ENCODE measurements around the gene TXNDC16.
"Not testable (repeated sequence)": the region's sequence is repeated elsewhere in the genome, so short reads cannot be mapped to it uniquely, and the experiment has no call there.

TXNDC16 gene

GRCh38 chr14:52472728-52473127 is 79.6 kb downstream of the TXNDC16 start:
- peaks cover 0 to 7% of the 10 kb centered on the region in 2 donors for H3K9me3 ChIP-seq (ENCODE audit: control insufficient read depth in 1 of 2, low read length in 2 of 2)
- H3K27ac ChIP-seq (ENCODE audit: low read length), result no peak overlapping the region
- no peak overlapping the region for H3K4me3 ChIP-seq (ENCODE audit: low read depth in 1 of 2, low read length in 2 of 2)
- H3K4me1 ChIP-seq (ENCODE audit: control insufficient read depth in 1 of 2, insufficient read depth in 2 of 2, low read length in 2 of 2), result no peaks in the 10 kb centered on the region
- H3K27me3 ChIP-seq (ENCODE audit: low read depth, low read length), result no peaks in the 10 kb centered on the region
- peaks cover 0 to 12% of the 10 kb centered on the region in 2 donors for H3K36me3 ChIP-seq (ENCODE audit: control insufficient read depth in 1 of 2, insufficient read depth in 2 of 2, low read length in 2 of 2)

GRCh38 chr14:52472251-52472650 is 80.1 kb downstream of the TXNDC16 start:
- not testable (repeated sequence) for H3K27me3 ChIP-seq (ENCODE audit: low read depth, low read length); H3K27ac ChIP-seq (ENCODE audit: low read length); H3K4me3 ChIP-seq (ENCODE audit: low read depth in 1 of 2, low read length in 2 of 2); H3K4me1 ChIP-seq (ENCODE audit: control insufficient read depth in 1 of 2, insufficient read depth in 2 of 2, low read length in 2 of 2); H3K9me3 ChIP-seq (ENCODE audit: control insufficient read depth in 1 of 2, low read length in 2 of 2)
- peaks cover 0 to 12% of the 10 kb centered on the region in 2 donors for H3K36me3 ChIP-seq (ENCODE audit: control insufficient read depth in 1 of 2, insufficient read depth in 2 of 2, low read length in 2 of 2)

DNA sequence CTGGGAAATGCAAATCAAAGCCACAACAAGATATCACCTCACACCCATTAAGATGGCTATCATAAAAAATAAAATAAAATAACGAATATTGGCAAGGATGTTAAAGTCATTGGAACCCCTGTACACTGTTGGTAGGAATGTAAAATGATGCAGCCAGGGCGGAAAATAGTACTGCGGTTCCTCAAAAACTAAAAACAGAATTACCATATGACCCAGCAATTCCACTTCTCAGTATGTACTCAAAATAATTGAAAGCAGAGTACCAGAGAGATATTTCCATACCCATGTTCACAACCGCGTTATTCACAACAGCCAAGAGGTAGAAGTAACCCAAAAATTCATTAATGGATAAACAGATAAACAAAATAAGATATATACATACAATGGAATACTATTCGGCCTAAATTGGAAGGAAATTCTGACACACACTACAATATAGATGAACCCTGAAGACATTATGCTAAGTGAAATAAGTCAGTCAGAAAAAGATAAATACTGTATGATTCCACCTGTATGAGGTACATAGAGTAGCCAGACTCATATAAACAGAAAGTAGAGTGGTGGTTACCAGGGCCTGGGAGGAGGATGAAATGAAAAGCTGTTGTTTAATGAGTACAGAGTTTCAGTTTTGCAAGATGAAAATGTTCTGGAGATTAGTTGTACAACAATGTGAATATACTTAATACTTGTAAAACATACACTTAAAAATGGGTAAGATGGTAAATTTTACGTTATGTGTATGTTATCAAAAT is 84.6 kb downstream of the TXNDC16 start:
- Histone ChIP-seq H3K27me3 (ENCODE audit: low read depth, low read length) (no peaks in the 10 kb centered on the region), H3K4me1 (ENCODE audit: control insufficient read depth in 1 of 2, insufficient read depth in 2 of 2, low read length in 2 of 2) (no peaks in the 10 kb centered on the region), H3K4me3 (ENCODE audit: low read depth in 1 of 2, low read length in 2 of 2) (no peak overlapping the region), H3K36me3 (ENCODE audit: control insufficient read depth in 1 of 2, insufficient read depth in 2 of 2, low read length in 2 of 2) (no peaks in the 10 kb centered on the region), H3K27ac (ENCODE audit: low read length) (no peak overlapping the region), H3K9me3 (ENCODE audit: control insufficient read depth in 1 of 2, low read length in 2 of 2) (no peaks in the 10 kb centered on the region)

DNA sequence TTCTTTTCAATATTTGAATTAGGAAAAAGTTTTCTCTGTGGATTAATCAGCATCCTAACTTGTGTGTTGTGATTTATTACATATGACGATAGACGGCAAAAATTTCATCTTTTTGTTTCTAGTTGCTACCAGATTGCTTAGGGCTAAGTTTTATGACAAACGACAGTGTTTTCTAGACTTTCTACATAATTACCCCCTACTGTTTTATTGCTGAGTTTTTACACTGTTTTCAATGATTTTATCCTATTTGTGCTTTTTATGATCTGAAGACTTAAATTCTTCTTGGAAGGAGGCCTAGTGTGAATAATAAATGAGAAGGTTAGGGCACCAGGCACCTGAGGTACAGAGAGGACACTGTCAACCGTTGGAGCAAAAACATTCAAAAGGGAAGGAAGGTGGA is 88.1 kb downstream of the TXNDC16 start:
- Histone ChIP-seq H3K27ac (ENCODE audit: low read length) (no peak overlapping the region), H3K4me3 (ENCODE audit: low read depth in 1 of 2, low read length in 2 of 2) (no peak overlapping the region), H3K36me3 (ENCODE audit: control insufficient read depth in 1 of 2, insufficient read depth in 2 of 2, low read length in 2 of 2) (peaks cover 0 to 6% of the 10 kb centered on the region in 2 donors), H3K9me3 (ENCODE audit: control insufficient read depth in 1 of 2, low read length in 2 of 2) (peaks cover 0 to 4% of the 10 kb centered on the region in 2 donors), H3K4me1 (ENCODE audit: control insufficient read depth in 1 of 2, insufficient read depth in 2 of 2, low read length in 2 of 2) (no peaks in the 10 kb centered on the region), H3K27me3 (ENCODE audit: low read depth, low read length) (no peaks in the 10 kb centered on the region)

DNA sequence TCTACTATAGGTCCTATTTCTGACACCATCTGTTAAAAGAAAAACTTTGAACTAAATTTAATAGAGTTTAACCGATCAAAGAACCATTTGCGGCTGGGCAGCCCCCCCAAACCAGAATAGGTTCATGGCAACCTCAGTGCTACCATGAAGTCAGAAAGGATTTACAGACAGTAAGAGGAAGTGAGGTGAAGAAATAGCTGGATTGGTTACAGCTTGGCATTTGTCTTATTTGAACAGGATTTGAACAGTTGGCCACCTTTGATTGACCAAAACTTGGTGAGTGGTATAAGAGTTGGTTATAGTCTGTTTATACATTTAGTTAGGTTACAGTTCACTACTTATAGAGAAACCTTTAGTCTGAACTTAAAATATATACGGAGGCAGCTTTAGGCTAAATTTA is 88.9 kb downstream of the TXNDC16 start:
- no peaks in the 10 kb centered on the region for H3K27me3 ChIP-seq (ENCODE audit: low read depth, low read length)
- H3K4me3 ChIP-seq (ENCODE audit: low read depth in 1 of 2, low read length in 2 of 2), result no peak overlapping the region
- H3K9me3 ChIP-seq (ENCODE audit: control insufficient read depth in 1 of 2, low read length in 2 of 2), result peaks cover 0 to 4% of the 10 kb centered on the region in 2 donors
- H3K27ac ChIP-seq (ENCODE audit: low read length), result no peak overlapping the region
- no peaks in the 10 kb centered on the region for H3K4me1 ChIP-seq (ENCODE audit: control insufficient read depth in 1 of 2, insufficient read depth in 2 of 2, low read length in 2 of 2)
- H3K36me3 ChIP-seq (ENCODE audit: control insufficient read depth in 1 of 2, insufficient read depth in 2 of 2, low read length in 2 of 2), result peaks cover 0 to 6% of the 10 kb centered on the region in 2 donors

- H3K27ac ChIP-seq (ENCODE audit: low read length), result no peak overlapping the region
- H3K4me3 ChIP-seq (ENCODE audit: low read depth in 1 of 2, low read length in 2 of 2), result no peak overlapping the region
- H3K4me1 ChIP-seq (ENCODE audit: control insufficient read depth in 1 of 2, insufficient read depth in 2 of 2, low read length in 2 of 2), result no peaks in the 10 kb centered on the region
- peaks cover 0 to 11% of the 10 kb centered on the region in 2 donors for H3K36me3 ChIP-seq (ENCODE audit: control insufficient read depth in 1 of 2, insufficient read depth in 2 of 2, low read length in 2 of 2)
- no peaks in the 10 kb centered on the region for H3K27me3 ChIP-seq (ENCODE audit: low read depth, low read length)
- peaks cover 0 to 4% of the 10 kb centered on the region in 2 donors for H3K9me3 ChIP-seq (ENCODE audit: control insufficient read depth in 1 of 2, low read length in 2 of 2)
Measured at GRCh38 chr14:52461721-52462120, 90.6 kb downstream of the TXNDC16 start.

DNA sequence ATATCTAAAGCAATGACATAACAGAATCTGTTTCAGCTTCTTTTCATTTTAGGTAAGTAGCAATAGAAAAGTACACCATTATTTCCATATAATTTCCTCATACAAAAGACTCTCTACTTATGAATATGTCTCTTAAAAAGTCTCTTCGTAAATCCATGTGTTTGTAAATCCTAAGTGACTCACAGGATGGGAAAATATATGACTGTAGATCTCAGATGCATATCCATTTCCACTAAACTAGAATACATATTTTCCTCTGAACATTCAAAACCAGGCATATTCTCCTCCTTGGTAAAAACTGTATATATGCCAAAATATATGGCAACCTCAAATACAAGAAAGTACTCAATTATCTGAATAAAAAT is 93.6 kb downstream of the TXNDC16 start:
- H3K27me3 ChIP-seq (ENCODE audit: low read depth, low read length), result no peaks in the 10 kb centered on the region
- H3K9me3 ChIP-seq (ENCODE audit: control insufficient read depth in 1 of 2, low read length in 2 of 2), result peaks cover 0 to 4% of the 10 kb centered on the region in 2 donors
- H3K36me3 ChIP-seq (ENCODE audit: control insufficient read depth in 1 of 2, insufficient read depth in 2 of 2, low read length in 2 of 2), result peaks cover 0 to 14% of the 10 kb centered on the region in 2 donors
- no peak overlapping the region for H3K4me3 ChIP-seq (ENCODE audit: low read depth in 1 of 2, low read length in 2 of 2)
- no peak overlapping the region for H3K27ac ChIP-seq (ENCODE audit: low read length)
- no peaks in the 10 kb centered on the region for H3K4me1 ChIP-seq (ENCODE audit: control insufficient read depth in 1 of 2, insufficient read depth in 2 of 2, low read length in 2 of 2)

DNA sequence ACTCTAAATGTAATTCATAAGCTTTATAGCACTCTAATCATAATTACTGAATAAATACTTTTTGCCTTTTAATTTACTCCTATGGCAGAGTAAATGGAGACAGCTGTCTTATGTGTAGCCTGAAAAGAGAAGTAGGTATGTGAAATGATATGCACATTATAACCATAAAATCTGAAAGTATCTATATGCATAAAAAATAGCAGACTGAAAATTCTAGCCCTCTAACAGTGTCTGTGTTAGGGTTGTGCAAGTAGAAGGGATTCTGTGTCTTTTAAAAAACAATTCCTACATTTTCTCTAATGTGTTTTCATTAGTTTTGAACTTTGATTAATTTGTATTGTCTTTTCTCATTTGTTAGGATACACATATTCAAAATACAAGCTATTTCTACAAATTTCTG is 94.9 kb downstream of the TXNDC16 start:
- peaks cover 0 to 14% of the 10 kb centered on the region in 2 donors for H3K36me3 ChIP-seq (ENCODE audit: control insufficient read depth in 1 of 2, insufficient read depth in 2 of 2, low read length in 2 of 2)
- no peak overlapping the region for H3K4me3 ChIP-seq (ENCODE audit: low read depth in 1 of 2, low read length in 2 of 2)
- no peaks in the 10 kb centered on the region for H3K4me1 ChIP-seq (ENCODE audit: control insufficient read depth in 1 of 2, insufficient read depth in 2 of 2, low read length in 2 of 2)
- H3K27me3 ChIP-seq (ENCODE audit: low read depth, low read length), result no peaks in the 10 kb centered on the region
- no peak overlapping the region for H3K27ac ChIP-seq (ENCODE audit: low read length)
- peaks cover 0 to 4% of the 10 kb centered on the region in 2 donors for H3K9me3 ChIP-seq (ENCODE audit: control insufficient read depth in 1 of 2, low read length in 2 of 2)

GRCh38 chr14:52455291-52456088 is 96.8 kb downstream of the TXNDC16 start:
- no peaks in the 10 kb centered on the region for H3K9me3 ChIP-seq (ENCODE audit: control insufficient read depth in 1 of 2, low read length in 2 of 2)
- H3K4me1 ChIP-seq (ENCODE audit: control insufficient read depth in 1 of 2, insufficient read depth in 2 of 2, low read length in 2 of 2), result no peaks in the 10 kb centered on the region
- H3K27ac ChIP-seq (ENCODE audit: low read length), result no peak overlapping the region
- no peak overlapping the region for H3K4me3 ChIP-seq (ENCODE audit: low read depth in 1 of 2, low read length in 2 of 2)
- peaks cover 0 to 8% of the 10 kb centered on the region in 2 donors for H3K36me3 ChIP-seq (ENCODE audit: control insufficient read depth in 1 of 2, insufficient read depth in 2 of 2, low read length in 2 of 2)
- no peaks in the 10 kb centered on the region for H3K27me3 ChIP-seq (ENCODE audit: low read depth, low read length)

DNA sequence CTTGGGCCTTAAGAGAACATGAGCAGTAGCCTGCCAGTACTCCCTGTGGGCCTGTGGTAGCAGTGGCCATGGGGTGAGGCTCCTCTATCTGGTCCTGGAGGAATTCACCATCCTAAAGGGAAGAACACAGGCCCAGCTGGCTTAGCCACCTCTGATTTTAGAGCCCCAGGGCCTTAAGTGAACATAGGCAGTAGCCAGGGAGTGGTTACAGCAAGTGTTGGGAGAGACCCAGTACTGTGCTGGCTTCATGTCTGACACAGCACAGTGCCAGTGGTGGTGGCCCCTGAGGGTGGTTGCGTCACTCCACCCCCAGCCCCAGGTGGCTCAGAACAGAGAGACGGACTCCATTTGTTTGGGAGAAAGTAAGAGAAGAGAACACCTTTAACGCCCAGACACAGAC is 105.1 kb downstream of the TXNDC16 start:
- H3K4me3 ChIP-seq (ENCODE audit: low read depth in 1 of 2, low read length in 2 of 2), result no peak overlapping the region
- H3K4me1 ChIP-seq (ENCODE audit: control insufficient read depth in 1 of 2, insufficient read depth in 2 of 2, low read length in 2 of 2), result no peaks in the 10 kb centered on the region
- no peaks in the 10 kb centered on the region for H3K27me3 ChIP-seq (ENCODE audit: low read depth, low read length)
- H3K27ac ChIP-seq (ENCODE audit: low read length), result no peak overlapping the region
- peaks cover 0 to 4% of the 10 kb centered on the region in 2 donors for H3K36me3 ChIP-seq (ENCODE audit: control insufficient read depth in 1 of 2, insufficient read depth in 2 of 2, low read length in 2 of 2)
- H3K9me3 ChIP-seq (ENCODE audit: control insufficient read depth in 1 of 2, low read length in 2 of 2), result no peaks in the 10 kb centered on the region

GRCh38 chr14:52446355-52446754 is 106.0 kb downstream of the TXNDC16 start:
- no peaks in the 10 kb centered on the region for H3K27me3 ChIP-seq (ENCODE audit: low read depth, low read length)
- no peaks in the 10 kb centered on the region for H3K9me3 ChIP-seq (ENCODE audit: control insufficient read depth in 1 of 2, low read length in 2 of 2)
- H3K27ac ChIP-seq (ENCODE audit: low read length), result no peak overlapping the region
- no peak overlapping the region for H3K4me3 ChIP-seq (ENCODE audit: low read depth in 1 of 2, low read length in 2 of 2)
- H3K4me1 ChIP-seq (ENCODE audit: control insufficient read depth in 1 of 2, insufficient read depth in 2 of 2, low read length in 2 of 2), result no peaks in the 10 kb centered on the region
- H3K36me3 ChIP-seq (ENCODE audit: control insufficient read depth in 1 of 2, insufficient read depth in 2 of 2, low read length in 2 of 2), result peaks cover 0 to 4% of the 10 kb centered on the region in 2 donors
